Nucleus accumbens (tissue), 56 donors: ENCODE data around the gene CHKB.

ENCODE experiments used
- DNase-seq, 56 donors: peaks; one replicate each; lab custom pipeline; 2025; lab: John Stamatoyannopoulos, UW

CHKB gene

DNA sequence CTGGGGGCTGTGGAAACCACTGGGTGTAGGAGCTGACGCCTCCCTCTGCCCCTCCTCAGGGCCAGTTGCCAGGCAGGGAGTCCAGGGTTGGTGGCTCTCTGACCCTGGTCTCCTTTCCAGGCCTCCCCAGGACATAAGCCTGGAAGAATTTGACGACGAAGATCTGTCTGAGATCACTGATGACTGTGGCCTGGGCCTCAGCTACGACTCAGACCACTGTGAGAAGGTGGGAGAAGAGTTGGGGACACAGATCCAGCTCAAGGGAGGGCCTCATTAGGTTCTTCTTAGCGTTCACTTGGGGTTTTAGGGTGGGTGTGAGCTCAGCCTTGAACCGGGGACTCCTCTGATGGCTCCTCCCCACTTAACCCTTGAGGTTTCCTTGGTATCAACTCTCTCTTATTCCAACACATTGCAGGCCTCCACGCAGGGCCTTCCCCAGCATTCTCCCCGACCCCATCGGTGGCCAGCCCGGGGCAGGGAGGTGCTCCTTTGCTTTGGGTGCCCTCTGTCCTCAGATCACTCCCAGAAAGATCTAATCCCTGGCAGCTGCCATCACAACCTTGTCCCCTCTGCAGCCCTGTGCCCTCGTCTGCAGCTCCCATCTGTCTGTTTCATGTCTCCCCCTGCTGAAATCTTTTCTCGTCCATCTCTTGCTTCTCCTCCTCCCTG lies 19.2 kb upstream of the CHKB start:
- DNase-seq, result no peak

DNA sequence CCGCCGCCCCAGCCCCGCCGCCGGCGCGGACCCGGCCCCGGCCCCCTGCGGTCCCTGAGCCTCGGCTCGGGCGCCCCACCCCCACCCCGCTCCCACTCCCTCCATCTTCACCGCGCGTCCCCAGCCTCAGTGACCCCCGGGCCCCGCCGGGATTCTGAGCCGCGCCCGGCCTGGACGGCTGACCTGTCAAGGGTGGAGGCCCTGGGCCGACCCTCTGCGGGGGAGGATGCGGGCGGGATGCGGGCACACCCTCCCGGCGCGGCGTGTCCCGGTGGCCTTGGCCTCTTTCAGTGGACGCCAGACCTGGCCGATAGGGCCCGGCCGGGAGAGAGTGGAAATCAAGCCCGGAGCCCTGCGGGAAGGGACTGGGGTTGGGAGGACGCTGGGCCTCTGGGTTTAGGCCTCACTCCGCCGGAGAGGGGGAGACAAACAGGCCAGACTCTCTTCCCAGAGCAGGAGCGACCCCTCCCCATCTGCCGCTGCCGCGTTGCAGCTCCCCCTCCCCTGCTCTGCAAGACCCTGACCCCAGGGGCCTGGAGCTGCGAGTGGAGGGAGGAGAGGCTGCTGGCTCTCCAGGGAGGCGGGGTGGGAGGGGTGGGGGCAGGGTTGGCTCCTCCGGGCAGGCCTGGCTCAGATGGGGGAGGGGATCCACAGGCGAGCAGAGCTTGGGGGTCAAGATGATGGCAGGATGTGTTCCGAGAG lies 18.5 kb upstream of the CHKB start:
- DNase-seq, result no peak

DNA sequence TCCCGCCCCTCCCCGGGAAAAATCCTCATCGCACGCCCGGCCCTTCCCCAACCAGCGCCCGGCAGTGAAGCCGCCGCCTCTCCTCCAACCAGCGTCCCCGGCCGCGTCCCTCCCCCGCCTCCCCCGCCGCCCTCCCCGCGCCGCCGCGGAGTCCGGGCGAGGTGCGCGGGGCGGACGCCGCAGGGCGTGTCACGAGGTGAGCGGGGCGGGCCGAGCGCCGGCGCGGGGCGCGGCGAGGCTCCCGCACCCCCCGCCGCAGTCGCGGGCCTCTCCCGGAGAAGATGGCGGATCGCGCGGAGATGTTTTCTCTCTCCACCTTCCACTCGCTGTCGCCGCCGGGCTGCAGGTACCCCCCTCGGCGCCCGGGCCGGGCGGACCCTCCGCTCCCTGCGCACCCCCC lies 17.9 kb upstream of the CHKB start, which contains the start of gene MAPK8IP2:
TSS of gene MAPK8IP2 (plus strand) at position 256 of the 400 bp plus-strand sequence. CDS start at position 282, 26 bp downstream.
- peak in 12 of 56 donors; percentile 22 to 62 (median 36) for DNase-seq

DNA sequence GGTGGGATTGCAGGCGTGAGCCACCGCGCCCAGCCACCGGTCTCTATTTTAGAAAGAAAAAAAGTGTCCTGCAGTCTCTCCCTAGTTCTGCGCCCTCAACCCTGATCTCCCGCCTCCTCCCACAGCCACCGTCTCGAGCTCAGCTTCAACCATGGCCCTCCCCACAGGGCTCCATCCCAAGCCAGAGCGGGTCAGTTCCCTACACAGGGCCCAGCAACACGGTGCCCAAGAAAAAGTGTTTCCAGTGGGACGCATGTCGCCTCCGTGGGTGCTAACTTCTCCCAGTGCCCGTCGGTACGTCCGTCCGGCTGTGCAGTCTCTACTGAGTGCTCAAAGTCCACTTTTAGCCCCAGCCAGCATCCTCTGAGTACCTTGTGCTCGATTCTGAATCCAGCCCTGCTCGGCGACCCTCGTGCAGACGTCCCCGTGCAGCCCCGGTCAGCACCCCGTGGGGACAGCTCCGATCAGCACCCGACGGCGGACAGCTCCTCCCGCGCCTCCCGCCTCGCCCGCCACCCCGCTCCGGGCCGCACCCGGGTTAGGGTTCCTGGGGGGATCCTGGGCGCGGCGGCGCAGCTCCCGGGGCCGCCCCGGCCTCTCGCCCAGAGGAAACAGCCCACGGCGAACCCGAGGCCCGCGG lies 17.3 kb upstream of the CHKB start:
- DNase-seq, result peak in 12 of 56 donors; percentile 6 to 53 (median 25)

DNA sequence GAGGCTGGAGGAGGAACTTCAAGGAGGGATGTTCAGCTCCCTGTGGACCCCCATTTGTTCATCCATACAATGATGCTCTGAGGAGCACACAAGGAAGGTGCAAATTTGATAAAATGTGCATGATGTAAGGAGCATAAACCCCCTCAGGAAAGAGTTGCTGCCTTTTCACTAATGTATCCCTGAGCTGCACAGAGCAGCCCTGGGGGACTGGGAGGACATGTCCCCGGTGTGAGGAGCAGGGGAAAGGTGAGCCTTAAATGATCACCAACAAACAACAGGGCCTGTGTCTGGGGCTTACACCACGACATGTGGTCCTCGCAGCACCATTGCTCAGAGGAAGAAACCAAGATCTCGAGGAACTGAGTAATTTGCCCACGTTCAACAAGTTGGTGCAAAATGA lies 14.4 kb upstream of the CHKB start:
- DNase-seq, result no peak

DNA sequence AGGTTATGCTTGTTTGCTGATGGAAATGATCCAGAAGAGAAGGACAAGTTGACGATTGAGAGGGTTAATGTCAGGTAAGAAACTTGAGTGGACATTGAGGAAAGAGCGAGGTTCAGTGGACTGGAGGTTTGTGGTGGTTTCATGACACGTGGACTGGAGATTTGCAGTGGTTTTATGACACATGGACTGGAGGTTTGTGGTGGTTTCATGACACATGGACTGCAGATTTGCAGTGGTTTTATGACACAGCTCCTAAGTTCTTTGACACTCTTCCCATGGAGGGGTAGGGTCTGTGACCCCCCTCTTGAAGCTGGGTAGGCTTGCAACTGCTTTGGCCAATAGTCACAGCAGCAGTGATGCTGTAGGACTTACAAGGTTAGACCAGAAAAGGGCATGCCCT lies 12.5 kb upstream of the CHKB start:
- DNase-seq, result no peak

DNA sequence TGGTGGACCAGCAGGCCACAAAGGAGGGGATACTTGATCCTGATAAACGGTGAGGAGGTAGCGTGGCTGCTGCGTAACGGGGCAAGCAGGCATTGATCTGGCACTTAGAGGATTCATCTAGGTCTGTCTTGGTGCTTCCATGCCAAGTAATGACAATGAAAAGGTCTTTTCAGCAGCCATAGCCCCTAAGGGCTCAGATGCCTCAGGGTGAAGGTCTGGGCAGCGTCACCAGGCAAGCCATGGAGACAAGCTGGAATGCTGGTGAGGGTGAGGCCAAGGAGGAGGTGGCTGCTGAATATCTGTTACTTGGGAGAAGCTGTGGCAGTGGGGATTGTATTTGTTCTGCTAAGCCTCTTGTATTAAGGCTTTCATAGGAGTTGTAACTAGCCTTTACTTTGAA lies 4.8 kb upstream of the CHKB start:
- no peak for DNase-seq

DNA sequence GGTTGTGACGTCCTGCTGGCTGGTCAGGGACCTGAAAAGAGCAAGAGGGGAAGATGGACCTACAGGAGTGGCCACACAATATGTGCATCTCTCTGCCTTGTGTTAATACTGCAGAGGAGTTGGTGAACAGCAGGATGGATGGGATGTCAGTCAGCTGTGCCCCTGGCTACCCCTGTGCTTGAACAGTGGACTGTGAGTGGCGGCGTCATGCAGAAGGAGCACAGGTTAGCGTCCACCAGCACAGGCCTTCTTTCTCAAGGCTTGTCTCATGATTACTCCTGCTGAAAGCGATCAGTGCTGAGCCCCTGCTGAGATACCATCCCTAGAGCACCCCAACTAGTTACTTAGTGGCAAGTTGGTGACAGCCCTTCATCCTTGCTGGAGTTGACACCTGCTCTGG lies 3.8 kb upstream of the CHKB start:
- no peak for DNase-seq

DNA sequence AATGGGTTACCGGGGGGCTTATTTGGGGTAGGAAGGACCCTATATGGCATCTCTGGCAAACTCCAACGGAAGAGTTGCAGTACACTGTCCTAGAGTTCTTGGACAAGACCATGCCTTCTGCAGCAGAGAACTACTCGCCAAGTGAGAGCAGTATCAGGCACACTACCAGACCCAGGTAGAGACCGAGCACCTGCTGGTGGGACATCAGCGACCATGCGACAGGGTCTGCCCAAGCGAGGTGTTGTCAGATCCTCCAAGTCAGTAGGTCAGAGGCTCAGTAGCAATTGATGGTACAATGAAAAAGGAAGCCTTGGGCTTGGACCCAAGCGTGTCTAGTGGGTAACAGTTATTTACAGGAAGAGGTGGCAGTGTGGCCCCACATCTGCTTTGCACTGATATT lies 3.1 kb upstream of the CHKB start:
- no peak for DNase-seq

DNA sequence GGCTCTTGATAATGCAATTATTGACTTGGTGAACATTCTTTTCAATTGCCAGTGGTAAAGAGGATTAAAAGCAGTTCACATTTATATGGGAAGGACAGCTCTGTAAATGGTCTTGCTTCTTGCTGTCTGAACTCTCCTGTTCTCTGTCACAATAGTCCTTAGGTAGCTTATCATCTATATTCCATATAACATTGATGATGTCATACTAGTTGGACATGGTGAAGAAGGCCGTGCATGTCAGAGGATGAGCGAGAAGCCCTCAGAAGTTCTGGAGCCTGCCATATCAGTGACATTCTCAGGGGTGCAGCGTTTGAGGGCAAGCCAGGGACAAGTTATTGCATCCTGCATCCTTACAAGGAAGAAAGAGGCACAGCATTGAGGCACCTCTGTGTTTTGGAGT lies 2.6 kb upstream of the CHKB start:
- DNase-seq, result no peak

DNA sequence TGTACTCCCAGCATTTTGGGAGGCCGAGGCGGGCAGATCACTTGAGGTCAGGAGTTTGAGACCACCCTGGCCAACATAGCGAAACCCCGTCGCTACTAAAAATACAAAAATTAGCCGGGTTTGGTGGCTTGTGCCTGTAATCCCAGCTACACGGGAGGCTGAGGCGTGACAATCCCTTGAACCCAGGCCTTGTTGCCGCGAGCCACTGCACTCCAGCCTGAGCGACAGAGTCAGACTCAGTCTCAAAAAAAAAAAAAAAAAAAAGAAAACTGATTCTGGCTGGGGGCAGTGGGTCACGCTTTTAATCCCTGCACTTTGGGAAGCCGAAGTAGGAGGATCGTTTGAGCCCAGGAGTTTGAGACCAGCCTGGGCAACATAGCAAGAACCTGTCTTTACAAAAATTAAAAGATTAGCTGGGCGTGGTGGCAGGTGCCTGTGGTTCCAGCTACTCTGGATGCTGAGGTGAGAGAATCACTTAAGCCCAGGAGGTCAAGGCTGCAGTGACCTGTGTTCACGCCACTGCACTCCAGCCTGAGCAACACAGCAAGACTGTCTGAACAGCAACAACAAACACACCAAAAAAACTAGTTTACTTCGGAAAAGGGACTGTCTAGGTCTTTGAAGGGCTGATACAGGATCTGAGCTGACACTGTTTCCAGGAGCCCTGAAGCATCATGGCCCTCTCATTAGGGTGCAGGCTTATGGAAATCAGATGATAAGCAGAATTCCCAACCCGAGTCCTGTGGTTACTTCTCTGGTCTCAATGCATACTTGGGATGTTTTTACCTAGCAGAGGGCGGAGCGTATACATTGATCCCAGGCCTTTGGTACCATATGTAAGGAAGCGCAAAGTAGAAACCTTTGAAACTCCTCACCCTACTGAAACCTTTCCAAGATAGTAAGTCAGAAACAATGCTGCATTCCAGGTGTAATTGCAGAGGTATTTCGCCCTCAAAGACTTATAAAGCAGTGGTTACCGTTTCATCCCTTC lies 1.8 kb upstream of the CHKB start:
- DNase-seq, result no peak

DNA sequence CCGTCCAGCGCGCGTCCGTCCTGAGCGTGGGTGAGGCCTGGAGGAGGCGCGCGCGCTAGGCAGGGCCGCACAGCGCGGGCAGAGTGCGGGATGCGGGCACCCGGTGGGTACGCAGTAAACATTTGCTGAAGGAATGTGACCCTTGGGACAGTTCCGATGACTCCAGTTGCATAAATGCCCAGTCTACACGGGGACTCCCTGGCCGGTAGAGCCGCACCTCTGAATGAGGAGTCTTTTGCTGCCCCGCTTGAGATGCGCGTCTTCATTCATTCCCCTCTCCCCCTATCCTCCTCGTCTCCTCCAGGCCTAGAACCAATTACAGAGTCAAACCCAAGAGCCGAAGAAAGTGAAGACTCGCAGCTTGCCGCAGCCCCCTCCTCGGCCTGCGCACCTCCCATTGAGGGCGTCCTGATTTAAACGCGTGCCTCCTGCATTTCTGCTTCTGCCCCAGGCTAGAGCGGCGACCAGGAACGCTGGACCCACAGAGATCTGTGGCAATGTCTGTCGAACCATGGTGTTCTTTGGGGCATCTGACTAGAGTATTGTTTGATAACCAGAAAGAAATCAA lies 729 bp upstream of the CHKB start:
- DNase-seq, result peak in 1 of 56 donors; percentile 50

DNA sequence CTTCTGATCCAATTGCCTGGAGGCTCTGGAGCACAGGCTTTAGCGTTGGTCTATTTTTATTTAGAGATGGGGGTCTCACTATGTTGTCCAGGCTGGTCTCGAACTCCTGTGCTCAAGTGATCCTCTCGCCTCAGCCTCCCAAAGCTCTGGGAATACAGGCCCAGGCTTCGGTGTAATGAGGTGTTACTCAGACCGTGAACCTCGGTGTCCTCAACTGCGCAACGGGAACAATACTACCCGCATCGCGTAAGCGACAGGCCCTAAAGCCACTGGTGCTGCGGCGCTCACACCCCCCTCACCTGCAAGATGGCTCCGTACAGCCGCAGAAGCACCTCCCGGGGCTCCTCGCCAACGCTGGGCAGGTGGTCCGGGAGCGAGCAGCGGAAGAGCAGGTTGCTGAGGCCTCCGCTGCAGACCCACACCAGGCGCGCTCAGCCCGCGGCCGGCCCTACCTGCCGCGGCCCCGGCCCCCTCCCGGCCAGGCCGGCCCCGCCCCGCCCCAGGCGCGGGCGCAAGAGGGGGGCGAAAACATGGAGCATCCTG lies 628 bp downstream of the CHKB start:
- peak in 11 of 56 donors; percentile 32 to 64 (median 58) for DNase-seq

DNA sequence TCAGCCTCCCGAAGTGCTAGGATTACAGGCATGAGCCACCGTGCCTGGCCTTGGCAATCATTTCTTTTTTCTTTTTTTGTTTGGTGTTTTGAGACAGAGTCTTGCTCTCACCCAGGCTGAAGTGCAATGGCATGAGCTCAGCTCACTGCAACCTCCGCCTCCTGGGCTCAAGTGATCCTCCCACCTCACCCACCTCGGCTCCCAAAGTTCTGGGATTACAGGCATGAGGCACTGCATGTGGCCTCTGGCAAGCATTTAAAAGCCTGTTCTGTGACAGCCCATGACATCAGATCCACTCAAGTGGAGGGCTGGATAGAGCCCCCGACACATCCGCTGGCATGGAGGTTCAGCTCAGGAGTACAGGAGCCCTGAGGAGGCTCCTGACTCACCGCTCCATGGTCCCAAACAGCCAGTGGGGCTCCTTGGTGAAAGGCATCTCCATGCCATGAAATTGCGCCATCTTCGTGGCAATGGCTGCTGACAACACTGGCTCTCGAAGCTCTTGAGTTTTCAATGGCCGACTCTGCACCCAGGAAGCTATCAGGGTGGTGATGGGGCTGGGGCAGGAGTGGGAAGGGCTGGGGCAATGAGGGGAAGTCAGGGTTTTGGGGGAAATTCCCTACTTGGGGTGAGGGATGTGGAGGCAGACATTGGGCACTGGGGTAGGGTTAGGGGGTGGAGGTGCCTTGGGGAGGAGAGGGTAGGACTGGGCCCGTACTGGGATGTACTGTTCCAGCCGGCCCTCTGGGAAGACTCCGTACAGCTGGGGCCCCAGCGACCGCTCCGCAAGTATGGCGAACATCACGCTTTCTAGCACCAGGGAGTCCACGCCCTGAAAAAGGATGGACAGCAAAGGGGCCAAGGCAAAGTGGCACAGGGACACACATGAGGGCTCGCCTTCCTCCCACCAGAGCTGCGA lies 1.4 kb downstream of the CHKB start:
- DNase-seq, result peak in 3 of 56 donors; percentile 21 to 32 (median 30)

DNA sequence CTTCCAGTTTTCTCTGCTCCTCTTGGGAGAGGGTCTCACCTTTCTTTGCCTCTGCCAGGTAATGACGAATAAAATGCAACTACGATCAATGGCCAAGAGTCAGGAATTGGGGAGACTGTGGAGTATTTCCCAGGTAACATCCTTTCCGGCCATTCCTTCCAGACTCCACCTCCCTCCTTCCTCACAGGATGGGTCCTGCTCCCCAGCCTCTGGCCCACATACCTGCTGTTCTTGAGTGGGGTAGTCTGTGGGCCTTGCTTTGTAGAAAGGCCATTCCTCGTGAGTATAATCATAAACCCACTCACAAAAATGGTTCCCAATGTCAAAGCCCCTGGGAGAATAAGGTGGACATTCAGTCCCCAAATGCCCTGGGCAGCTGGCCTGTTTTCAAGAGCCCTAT lies 2.9 kb downstream of the CHKB start:
- DNase-seq, result no peak

DNA sequence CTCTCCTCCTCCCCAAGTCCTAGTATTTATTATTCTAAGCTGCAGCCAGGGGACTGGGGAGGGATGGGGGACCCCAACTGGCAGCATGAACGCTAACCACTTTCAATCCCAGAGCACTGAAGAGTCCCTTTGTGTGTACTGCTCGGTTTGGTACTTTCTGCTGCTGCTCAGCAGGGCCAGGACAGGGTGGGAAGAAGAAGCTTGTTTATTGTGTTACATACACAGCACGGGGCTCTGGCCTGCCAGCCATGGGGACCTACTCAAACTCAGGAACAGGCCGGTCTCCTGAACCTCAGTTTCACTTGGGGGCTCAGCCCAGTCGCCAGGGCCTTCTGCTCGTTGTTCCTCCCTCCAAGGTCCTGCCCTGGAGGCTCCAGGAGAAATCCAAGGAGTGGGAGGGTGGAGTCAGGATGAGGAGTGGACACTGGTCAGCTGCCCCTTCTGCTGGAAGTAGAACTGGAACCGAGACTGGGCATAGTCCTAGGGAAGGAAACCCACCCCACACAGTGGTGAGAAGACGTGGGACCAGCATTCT lies 3.8 kb downstream of the CHKB start:
- DNase-seq, result no peak

DNA sequence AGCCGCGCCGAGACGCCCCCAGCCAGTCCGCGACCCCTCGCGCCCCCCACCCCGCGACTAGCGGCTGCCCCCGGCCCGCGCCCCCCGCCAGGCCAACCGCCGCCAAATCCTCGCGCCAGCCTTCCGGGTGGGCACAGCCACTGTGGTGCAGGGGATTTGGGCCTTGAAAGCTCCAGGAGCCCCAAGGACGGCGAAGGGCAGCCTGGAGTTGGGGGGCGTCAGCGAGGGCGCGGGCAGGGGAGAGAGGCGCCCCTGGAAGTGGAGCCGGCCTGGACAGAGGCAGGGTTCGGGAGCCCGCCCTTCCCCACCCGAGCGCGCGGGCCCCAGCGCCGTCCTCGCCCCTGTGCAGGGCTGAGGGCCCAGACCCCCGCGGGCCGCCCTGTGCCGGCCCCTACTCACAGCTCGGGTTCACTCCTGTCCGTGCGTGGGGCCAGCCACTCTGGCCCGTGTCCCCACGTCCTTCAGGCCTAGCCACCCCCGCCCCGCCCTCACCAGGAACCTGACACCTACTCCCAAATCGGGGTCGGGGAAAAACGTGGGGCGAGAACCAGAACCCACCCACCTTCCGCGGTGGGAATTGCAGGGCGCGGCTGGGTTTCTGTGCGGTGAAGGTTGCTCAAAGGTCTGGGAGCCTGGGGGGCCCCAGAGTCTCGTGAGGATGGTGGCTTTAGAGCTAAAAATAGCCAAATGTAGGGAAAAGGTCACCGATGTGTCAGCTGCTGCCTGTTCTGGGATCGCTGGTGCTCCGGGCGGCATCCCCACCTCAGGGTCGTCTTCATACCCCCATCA lies 4.5 kb downstream of the CHKB start, which contains the start of gene CPT1B:
TSS of gene CPT1B (minus strand) at position 441 of the 789 bp plus-strand sequence. CDS start 512 bp downstream, outside the sequence.
- DNase-seq, result no peak

DNA sequence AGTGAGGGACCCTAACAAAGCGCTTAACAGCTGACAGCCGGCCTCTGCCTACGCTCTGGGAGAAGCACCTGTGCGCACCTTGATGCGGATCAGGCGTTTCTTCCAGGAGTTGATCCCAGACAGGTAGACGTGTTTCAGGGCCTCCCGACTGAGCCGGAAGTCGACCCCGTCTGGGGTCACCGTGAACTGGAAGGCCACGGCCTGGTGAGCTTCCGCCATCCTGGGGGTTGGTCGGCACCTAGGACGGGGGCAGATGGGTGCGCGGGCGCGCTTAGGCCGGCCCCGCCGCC lies 5.0 kb downstream of the CHKB start:
- no peak for DNase-seq
